GM19468 (cell line): ENCODE measurements around the gene MSI2.
A peak's percentile ranks its signal among the peaks of the same experiment; 100 is the strongest.

Experiments used
- ATAC-seq: cut with Tn5 transposase; IDR thresholded peaks from one replicate; pipeline ENCODE4 v1.9.1; 2021; ENCODE audit warnings: mild to moderate bottlenecking, moderate library complexity, moderate number of reproducible peaks; ENCODE audit not compliant: unreplicated experiment; ENCODE audit errors: extremely low read depth

The MSI2 gene

DNA sequence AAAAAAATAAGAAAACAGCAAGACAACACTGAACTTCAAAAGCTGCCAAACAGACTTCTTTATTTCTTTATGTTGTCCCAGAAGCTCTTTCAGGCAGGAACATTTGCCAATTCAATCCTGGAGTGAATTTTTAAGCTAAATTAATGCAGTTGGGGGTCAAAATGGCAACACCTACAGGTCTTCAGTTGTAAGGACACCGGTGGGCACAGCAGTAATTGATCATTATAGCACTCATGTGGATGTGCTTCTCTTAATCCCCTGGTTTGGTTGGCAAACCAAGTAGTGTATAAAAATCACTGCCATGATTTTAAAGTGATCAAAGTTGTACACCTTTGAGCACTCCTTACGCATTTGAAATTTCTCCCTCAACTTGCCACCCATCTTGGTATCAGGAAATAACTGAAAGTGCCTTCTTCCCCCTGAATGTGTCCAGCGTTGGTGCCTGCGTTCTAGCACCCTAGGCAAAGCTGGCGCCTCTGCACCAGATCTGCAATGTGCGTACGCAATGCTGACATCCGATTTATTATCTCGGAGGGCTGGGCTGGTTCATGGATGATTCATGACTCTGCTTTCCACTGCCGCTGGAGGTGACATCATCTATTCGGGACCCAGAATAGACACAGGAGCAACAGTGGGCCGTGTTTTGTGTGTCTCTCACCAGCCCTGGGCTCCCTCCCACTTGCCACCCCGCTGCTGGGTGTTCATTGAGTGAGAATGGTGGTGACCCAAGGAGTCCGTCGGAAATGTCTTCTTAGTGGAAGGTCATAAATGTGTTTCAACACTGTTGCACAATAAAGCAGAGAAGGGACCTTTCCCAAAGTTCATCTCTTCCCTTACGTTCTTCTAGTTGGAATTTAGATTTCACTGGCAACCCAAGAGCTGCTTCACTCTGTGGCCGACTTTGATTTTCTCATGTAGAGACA, 285.4 kb downstream of the MSI2 start:
- no peak for ATAC-seq

DNA sequence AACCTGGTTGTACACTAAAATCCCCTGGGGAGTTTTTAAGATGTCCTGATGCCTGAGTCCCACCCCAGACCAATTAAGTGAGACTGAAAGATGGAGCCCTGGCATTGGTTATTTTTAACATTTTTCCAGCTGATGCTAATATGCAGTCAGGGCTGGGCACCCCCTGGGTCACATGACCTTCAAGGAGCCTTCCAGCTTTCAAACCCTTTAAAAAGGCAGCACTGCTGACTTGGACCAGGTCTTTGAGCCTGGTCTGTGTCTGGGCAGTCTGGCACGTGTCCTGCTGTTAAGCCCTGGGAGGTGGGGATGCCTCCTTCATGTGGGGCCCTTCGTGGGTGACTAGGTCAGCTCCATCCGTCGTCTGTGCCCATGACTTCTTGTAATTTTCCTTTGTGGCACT, 286.2 kb downstream of the MSI2 start:
- ATAC-seq = no peak

DNA sequence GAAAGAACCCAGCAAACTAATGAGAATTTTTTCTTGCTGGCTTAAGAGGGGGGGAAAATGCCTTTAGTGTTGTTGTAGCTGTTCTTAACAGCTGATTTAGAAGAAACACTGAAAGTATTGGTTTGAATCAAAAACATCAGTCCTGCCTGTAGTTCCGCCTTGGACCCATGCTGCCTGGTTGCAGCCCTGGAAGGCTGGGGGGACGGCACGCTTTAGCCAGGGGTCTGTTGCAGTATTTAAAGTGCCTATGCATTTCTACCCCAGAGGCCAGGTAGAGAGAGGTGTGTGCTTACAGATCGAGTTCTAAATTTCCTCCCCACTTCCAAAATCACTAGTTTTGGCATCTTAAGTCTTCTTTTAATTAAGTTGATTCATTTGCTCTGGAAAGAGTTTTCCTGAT, 286.9 kb downstream of the MSI2 start:
- ATAC-seq = no peak

DNA sequence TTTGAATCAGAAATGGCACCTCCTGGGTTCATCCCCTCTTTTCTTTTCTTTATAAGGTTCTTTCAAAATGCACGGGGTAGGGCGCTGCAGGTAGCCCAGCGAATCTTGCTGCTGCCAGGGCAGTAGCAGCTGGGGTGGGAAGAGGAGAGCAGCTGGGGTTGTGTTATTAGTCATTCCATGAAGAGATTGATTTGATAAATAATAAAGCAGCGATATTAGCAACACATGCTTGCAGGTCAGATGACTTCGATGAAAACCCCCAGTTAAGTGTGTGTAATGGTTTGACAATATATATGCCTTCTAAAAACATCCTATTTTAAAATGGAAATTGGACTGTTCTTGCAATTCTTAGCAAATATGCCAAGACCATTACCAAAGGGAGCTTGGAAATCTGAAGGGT, 288.1 kb downstream of the MSI2 start:
- ATAC-seq = no peak

DNA sequence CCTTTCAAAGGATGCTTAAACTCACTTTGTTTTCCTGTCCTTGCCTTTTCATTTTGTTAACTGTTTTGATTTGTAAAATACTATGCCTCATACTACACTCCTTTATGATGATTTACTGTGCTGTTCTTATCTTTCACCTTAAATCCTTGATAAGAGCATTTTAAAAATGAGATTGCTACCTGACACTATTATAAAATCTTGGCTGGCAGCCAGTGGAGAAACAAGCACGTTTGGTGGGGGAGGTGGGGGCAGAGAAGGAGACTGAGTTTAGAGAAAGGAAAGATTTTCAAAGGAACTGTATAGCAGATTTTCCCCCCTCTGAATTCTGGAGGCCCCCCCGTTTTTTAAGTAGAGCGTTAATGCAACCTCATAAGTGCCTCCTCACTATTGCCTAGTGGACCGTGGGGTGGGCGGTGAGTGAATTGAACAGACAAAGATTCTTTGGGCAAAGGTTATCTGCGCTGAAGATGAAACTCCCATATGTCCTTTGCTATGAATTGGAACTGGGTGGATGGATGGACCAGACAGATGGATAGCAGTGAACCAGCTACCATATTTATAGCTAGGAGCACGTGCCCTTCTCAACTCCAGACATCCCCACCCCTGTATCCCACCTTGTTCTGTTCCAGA, 288.6 kb downstream of the MSI2 start:
- ATAC-seq = no peak

DNA sequence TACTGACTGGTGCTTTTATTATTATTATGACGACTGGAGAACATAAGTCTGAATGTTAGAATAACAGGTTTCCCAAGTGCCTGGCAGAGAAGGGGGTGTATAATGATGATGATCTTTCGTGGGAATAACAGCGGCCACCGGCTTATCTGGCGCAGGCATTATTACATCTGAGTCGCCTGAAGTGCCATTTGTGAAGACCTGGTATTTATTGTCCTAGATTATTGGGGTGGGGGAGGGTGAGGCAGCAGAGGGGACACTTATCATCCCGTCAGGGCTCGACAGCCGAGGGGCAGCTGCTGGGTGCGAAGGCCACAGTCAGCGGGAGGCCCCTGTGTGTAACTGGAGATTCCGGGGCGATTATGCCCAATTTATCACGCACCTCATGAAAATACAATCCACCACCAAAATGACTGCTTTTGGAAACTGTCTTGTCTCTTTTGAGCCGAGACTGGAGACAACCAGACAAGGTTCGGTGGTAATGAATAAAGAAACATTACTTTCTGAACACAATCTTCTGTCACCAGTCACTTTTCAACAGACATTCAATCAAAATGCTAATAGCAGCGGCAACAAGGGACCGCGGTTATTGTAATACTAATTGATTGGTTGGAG, 289.5 kb downstream of the MSI2 start:
- ATAC-seq = no peak

DNA sequence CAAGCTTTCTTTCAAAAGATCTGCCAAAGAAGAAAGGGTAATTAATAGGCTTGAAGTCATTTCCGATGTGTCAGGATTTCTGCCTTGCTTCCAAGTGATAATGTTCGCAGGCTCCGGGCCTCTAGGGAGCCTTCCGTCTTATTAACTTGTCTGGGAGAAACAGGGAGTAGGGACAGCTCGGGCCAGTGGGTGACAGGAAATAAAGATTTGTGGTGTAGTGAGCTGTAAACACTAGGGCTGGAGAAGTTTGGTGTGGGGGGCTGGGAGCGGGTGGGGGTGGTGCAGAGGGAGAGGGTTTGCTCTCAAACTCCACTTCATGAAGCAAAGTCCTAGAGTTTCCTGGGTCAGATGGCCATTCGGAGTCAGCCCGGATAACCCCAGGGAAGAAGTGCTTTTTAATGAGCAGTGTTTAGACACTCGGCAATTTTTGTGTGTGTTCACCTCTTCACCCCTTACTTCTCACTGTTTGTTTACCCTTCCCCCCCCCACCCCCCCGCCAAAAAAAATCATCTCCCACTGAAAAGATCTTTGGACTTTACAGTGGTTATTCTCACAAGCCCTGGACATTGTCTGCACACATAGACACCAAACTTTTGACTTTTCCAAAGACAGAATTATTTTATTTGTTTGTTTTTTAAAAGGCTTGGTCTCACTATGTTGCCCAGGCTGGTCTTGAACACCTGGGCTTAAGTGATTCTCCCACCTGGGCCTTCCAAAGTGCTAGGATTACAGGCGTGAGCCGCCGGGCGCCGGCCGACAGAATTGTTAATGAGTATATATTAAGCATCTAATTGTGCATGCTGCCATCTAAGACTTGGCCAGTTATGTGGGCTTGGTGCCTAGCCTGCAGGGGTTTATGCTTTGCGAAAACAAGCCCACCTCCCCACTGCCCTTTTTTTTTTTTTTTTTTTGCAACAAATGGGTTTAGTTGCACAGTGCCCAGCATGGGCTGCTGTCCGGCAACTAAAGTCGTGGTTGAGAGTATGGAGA, 292.4 kb downstream of the MSI2 start:
- no peak for ATAC-seq

DNA sequence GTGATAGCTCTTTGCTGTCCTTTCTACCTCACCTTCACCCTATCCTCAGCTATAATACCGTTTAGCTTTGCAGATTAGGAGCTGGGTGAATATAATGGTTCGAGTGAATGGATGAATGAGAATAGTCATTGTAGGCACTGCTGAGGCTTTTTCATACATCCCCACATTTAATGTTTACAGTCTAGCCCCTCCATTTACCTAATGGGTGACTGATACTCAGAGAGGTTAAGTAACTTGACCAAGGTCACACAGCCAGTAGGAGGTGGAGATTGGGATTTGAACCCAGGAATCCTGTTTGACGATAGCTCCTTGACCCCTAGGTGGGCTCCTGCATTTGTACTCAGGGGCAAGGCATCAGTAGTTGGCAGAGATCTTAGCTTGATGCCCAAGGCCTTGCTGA, 293.1 kb downstream of the MSI2 start:
- no peak for ATAC-seq

DNA sequence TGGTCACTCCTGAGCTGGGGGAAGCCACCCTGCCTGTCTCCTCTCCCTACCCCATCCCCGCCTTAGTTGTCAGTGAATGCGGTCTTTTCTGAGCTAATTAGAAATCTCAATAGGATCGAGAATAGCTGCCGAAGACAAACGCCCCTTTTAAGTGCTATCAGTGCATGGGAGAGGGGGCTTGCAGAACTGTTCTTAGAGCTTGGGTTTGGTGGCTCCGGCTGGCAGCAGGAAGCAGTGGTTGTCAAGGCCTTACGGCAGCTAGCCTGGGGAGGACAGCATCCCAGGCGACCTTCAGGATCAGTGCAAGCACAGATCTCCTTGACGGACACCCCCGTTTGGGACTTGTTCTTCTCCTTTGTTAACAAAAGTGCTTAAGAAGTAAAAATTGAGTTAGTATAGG, 293.7 kb downstream of the MSI2 start:
- no peak for ATAC-seq

DNA sequence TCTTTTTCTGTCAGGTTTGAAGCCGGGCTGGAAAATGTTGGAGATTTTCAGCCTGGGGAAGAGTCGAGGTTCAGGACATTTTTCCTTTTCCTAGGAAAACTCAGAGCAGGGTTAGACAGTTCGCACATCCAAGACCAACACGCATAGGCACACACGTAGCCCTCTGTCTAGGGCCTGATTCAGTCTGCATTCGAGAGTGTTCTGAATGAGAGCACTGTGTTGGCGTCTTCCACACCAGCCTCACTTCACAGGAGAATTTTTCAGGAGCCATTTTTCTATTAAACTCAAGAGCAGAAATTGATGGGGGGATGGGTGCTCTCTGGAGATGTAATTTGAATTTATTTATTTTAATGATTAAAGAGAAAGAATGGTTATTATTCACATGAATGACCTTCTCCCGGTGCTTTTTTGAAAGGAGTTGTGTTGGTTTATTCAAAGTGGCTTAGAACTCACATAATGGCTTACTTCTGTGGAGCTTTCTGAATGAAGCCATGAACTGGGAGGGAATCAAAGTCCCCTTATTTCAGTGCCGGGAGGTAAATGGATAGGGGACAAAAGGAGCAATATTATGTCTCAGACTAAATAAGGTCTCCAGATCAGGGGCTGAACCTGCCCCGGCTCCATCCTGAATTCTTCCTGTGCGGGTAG, 294.5 kb downstream of the MSI2 start:
- no peak for ATAC-seq

DNA sequence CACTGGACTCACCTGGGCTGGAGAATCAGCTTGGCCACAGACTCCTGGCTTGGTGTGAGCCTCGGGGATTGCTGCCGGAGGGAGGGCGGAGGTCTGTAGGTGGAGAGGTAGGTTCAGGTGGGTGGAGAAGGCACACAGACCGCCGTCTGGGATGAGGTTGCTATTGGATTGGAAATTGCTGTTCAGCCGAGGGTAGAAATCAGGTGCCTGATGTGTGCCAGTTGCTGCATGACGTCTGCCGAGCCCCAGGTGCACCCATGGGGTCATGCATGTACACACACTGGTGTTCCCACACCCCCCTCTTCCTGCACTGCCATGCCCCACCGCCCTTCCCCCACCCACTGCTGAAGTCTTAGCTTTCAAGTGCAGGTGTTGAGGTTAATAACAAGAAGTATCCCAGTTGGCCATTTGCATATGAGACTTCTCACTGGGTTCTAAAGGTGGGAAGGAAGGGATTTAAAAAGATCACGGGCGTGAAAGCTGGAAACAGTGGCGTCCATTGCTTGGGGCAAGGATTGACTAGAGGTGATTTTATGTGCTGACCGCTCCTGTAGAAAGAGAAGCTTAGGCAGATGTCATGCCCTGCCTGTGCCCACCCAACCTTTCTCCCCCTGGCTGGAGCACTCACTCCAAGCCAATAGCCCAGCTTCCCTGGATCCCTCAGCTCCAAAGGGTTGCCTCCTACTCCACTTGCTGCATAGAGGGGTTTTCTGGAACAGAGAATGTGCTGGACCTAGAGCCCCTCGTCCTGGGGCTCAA, 295.2 kb downstream of the MSI2 start:
- peak; percentile 23 for ATAC-seq

DNA sequence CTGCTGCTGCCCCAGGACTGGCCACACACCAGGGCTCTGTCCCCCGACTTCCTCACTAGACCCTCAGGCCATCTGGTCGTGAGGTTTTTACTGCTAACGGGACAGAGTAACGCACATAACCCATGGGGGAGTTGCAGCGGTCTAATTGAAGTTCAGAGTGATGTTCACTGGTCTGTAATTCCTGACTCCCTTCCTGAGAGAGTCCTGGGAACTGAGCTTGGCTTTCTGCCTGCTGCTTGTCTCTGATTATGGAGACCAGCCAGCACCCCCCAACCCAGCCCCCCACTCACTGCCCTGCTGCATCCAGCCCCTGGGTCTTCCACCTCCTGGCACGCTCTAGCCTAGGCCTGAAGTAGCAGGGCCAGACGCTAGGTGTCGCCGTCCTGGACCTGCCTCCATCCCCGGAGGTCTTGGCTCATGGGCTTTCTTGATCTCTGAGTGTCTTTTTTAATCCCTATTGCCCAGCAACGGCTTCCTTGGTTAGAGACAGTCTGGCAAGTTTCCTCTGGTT, 295.8 kb downstream of the MSI2 start:
- no peak for ATAC-seq

DNA sequence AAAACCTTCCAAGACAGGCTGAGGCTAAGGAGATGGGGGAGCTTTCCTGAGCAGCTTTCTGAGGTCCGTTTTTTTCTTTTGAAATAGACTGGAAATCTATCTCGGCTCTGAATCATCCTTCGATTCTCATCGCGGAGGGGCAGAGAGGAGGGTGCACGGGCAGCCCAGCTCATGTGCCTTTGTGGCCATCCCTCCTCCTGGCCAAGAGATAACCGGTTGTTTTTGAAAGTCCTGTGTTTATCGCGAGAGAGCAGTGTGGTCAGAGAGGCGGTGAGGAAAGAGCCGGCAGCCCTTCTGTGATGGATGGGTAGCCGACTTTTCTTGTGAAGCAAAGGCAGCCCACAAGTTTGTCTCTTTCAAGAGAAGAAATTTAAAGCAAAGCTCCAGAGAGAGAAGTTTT, 297.2 kb downstream of the MSI2 start:
- no peak for ATAC-seq

DNA sequence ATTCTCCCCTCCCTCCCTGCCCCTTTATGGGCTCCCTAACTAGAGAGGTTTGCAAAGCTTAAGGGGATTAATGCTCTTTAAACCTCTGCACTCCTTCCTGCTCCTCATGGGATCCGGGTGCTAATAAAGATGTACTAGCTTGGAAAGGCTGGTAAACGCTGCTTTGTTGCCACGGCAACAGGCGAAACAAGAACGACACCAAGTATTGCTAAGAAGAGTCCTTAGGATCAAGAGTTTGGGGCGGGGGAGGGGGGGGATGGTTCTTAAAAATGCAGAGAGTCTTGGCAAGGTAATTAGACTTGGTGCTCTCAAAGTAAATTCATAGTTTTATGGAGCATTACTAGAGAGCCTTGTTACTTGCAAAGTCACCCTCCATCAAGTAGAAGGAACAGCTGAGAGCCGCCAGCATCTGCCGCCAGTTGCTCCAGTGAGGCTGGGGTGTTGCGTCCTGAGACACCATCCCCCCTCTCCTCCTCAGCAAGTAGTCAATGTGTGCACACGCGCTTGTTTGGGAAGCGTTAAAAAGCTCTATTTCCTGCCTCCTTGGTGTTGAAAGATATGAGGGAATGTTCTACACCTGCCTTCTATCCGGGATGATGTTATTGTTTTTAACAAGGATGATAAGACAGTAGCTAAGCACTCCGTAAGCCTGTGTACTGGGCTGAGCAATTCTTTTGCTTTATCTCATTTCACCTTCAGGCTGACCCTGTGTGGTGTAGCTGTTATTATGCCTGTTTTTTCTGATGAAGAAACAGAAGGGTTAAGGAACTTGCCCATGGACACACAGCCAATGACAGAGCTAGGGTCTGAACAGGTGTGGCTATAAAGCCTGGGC, 297.9 kb downstream of the MSI2 start:
- no peak for ATAC-seq

DNA sequence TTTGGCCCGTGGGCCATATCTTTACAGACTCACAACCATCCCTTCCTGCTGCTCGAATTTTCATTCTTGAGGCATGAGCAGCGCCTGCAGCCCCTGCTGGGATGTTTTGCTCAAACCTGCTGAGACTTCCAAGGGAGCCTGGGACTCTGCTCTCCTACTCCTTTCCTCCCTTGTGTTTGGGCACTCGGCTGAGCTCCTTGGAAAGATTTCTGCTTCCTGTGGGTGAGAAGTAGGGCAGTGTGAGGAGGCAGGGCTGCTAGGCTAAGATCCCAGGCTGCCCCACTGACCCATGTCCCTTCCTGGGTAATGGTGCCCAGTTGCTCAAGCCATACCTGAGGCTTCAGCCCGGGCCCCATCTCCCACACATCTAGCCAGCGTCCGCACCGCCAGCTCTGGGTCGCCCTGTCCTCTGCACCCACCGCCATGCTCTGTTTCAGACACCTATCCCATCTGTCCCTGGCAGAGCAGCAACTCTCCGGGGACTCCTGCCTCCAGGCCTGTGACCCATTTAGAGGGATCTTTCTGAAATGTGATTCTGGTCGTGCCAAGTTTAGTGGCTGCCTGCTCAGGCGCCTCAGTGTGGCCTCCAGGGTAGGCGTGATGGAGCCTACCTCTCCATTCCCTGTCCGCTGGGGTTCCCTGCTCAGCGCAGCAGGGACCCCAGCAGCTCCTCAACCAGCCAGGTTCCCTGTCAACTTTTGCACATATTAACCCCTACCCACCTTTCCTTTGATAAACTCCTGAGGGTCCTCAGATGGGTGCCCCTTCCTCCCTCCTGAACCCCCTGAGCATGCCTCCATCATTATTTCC, 298.7 kb downstream of the MSI2 start:
- no peak for ATAC-seq

DNA sequence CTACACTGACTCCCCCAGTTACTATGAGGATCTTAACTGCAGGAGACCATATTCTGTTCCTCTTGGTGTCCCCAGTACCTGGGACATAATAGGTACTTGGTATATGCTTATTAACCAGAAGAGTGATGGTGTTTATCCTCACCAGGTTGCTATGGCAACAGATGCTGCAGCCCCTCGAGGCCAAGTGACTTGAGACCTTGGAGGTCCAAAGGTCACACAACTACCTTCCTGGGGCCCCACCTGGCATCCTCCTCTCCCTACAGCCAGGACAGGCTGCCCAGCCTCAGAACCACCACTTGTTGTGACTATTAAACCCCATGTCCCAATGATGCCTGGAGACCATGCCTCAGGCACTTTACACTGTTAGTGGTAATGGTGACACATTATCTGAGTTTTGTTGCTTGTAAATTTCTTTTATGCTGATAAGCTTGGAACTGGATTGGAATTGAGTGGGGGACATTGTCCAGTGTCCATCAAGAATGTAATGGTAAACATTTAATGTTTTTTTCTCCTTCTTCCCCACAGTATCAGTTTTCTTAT, 299.4 kb downstream of the MSI2 start:
- no peak for ATAC-seq

DNA sequence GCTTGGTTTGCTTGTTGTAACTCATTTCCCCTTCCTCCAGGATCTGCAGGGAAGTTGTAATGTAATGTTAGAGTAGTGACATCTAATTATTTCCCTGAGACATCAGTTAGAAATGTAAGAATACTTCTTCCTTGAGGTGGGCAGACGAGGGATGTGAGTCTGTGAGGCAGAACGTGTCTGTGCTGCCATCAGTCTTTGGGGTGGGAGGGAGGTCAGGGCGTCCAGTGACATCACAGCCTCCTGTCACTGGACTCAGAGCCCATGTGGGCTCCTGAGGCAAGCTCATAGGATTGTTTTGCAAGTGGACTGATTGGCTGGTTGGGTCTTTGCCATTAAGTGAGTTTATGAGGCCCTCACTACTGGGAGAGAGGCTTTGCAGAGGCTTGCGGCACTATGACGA, 300.0 kb downstream of the MSI2 start:
- no peak for ATAC-seq
